Measurements from ENCODE around the gene DPP6. TPM values are rescaled to one million over a fixed set of nuclear protein-coding genes. Genes with fewer than 3 reads are reported as not detected.

The DPP6 gene
- total RNA-seq, 1 donor from 2014 or later: 1.4 TPM

- H3K9me3 Mint-ChIP-seq (ENCODE audit: unreplicated experiment): no peaks in the 10 kb centered on the region
- no peaks in the 10 kb centered on the region for H3K27me3 Mint-ChIP-seq (ENCODE audit: unreplicated experiment)
- no peak overlapping the region for H3K4me3 Mint-ChIP-seq (ENCODE audit: unreplicated experiment)
- no peak for TF ChIP-seq CTCF (IDR thresholded peaks at IDR 0.05; ENCODE audit: unreplicated experiment)
- DNase-seq (ENCODE audit: low spot score): no peak
- no peak overlapping the region for H3K27ac Mint-ChIP-seq (ENCODE audit: unreplicated experiment)
- no peaks in the 10 kb centered on the region for H3K36me3 Mint-ChIP-seq (ENCODE audit: low read depth, unreplicated experiment)
- peaks cover 17% of the 10 kb centered on the region for H3K4me1 Mint-ChIP-seq (ENCODE audit: unreplicated experiment)
Observed at GRCh38 chr7:154598864-154599263, 546.7 kb downstream of the DPP6 start.

- no peak for TF ChIP-seq CTCF (IDR thresholded peaks at IDR 0.05; ENCODE audit: unreplicated experiment)
- Mint-ChIP-seq H3K36me3 (ENCODE audit: low read depth, unreplicated experiment) (no peaks in the 10 kb centered on the region), H3K27me3 (ENCODE audit: unreplicated experiment) (no peaks in the 10 kb centered on the region), H3K27ac (ENCODE audit: unreplicated experiment) (no peak overlapping the region), H3K4me3 (ENCODE audit: unreplicated experiment) (no peak overlapping the region), H3K4me1 (ENCODE audit: unreplicated experiment) (no peaks in the 10 kb centered on the region), H3K9me3 (ENCODE audit: unreplicated experiment) (no peaks in the 10 kb centered on the region)
- no peak for DNase-seq (ENCODE audit: low spot score)
Observed at GRCh38 chr7:154610903-154611302, 558.7 kb downstream of the DPP6 start.

- Mint-ChIP-seq H3K27ac (ENCODE audit: unreplicated experiment) (no peak overlapping the region), H3K4me1 (ENCODE audit: unreplicated experiment) (peaks cover 5% of the 10 kb centered on the region), H3K4me3 (ENCODE audit: unreplicated experiment) (no peak overlapping the region), H3K36me3 (ENCODE audit: low read depth, unreplicated experiment) (no peaks in the 10 kb centered on the region), H3K9me3 (ENCODE audit: unreplicated experiment) (no peaks in the 10 kb centered on the region), H3K27me3 (ENCODE audit: unreplicated experiment) (peaks cover 3% of the 10 kb centered on the region)
- DNase-seq (ENCODE audit: low spot score): no peak
- no peak for TF ChIP-seq CTCF (IDR thresholded peaks at IDR 0.05; ENCODE audit: unreplicated experiment)
Observed at GRCh38 chr7:154613811-154614210, 561.6 kb downstream of the DPP6 start.

- Mint-ChIP-seq H3K9me3 (ENCODE audit: unreplicated experiment) (no peaks in the 10 kb centered on the region), H3K4me1 (ENCODE audit: unreplicated experiment) (peaks cover 10% of the 10 kb centered on the region), H3K4me3 (ENCODE audit: unreplicated experiment) (no peak overlapping the region), H3K36me3 (ENCODE audit: low read depth, unreplicated experiment) (no peaks in the 10 kb centered on the region), H3K27ac (ENCODE audit: unreplicated experiment) (no peak overlapping the region), H3K27me3 (ENCODE audit: unreplicated experiment) (peaks cover 3% of the 10 kb centered on the region)
- no peak for TF ChIP-seq CTCF (IDR thresholded peaks at IDR 0.05; ENCODE audit: unreplicated experiment)
- DNase-seq (ENCODE audit: low spot score): no peak
Observed at GRCh38 chr7:154620141-154620755, 568.0 kb downstream of the DPP6 start.

GRCh38 chr7:154623399-154623798, 571.2 kb downstream of the DPP6 start:
- H3K27me3 Mint-ChIP-seq (ENCODE audit: unreplicated experiment): no peaks in the 10 kb centered on the region
- H3K9me3 Mint-ChIP-seq (ENCODE audit: unreplicated experiment): no peaks in the 10 kb centered on the region
- TF ChIP-seq CTCF (IDR thresholded peaks at IDR 0.05; ENCODE audit: unreplicated experiment): no peak
- DNase-seq (ENCODE audit: low spot score): no peak
- peaks cover 15% of the 10 kb centered on the region for H3K4me1 Mint-ChIP-seq (ENCODE audit: unreplicated experiment)
- no peak overlapping the region for H3K4me3 Mint-ChIP-seq (ENCODE audit: unreplicated experiment)
- no peaks in the 10 kb centered on the region for H3K36me3 Mint-ChIP-seq (ENCODE audit: low read depth, unreplicated experiment)
- H3K27ac Mint-ChIP-seq (ENCODE audit: unreplicated experiment): no peak overlapping the region
